Measurements from ENCODE around the gene FGF18. TPM values are rescaled to one million over a fixed set of nuclear protein-coding genes. Genes with fewer than 3 reads are reported as not detected.

Gene FGF18
- total RNA-seq, 1 donor from 2014 or later: 1.7 TPM

GRCh38 chr5:171476701-171477100 lies 57.3 kb downstream of the FGF18 start:
- H3K36me3 Mint-ChIP-seq: no peaks in the 10 kb centered on the region
- no peaks in the 10 kb centered on the region for H3K27me3 Mint-ChIP-seq
- H3K27ac Mint-ChIP-seq: no peak overlapping the region
- TF ChIP-seq CTCF (conservative IDR thresholded peaks at IDR 0.05): no peak
- no peaks in the 10 kb centered on the region for H3K9me3 Mint-ChIP-seq
- H3K4me1 Mint-ChIP-seq (ENCODE audit: unreplicated experiment): peaks cover 10% of the 10 kb centered on the region
- no peak for DNase-seq (ENCODE audit: extremely low spot score, unreplicated experiment)
- H3K4me3 Mint-ChIP-seq: no peak overlapping the region

- H3K4me1 Mint-ChIP-seq (ENCODE audit: unreplicated experiment): peaks cover 10% of the 10 kb centered on the region
- no peak for DNase-seq (ENCODE audit: extremely low spot score, unreplicated experiment)
- no peaks in the 10 kb centered on the region for H3K9me3 Mint-ChIP-seq
- TF ChIP-seq CTCF (conservative IDR thresholded peaks at IDR 0.05): no peak
- H3K27ac Mint-ChIP-seq: no peak overlapping the region
- H3K36me3 Mint-ChIP-seq: no peaks in the 10 kb centered on the region
- no peaks in the 10 kb centered on the region for H3K27me3 Mint-ChIP-seq
- H3K4me3 Mint-ChIP-seq: no peak overlapping the region
These were observed 57.7 kb downstream of the FGF18 start for GRCh38 chr5:171477101-171477500.

- Mint-ChIP-seq H3K4me3 (no peak overlapping the region), H3K4me1 (ENCODE audit: unreplicated experiment) (peaks cover 10% of the 10 kb centered on the region), H3K27me3 (no peaks in the 10 kb centered on the region), H3K27ac (no peak overlapping the region), H3K36me3 (no peaks in the 10 kb centered on the region), H3K9me3 (no peaks in the 10 kb centered on the region)
- DNase-seq (ENCODE audit: extremely low spot score, unreplicated experiment): no peak
- no peak for TF ChIP-seq CTCF (conservative IDR thresholded peaks at IDR 0.05)
These were observed 58.2 kb downstream of the FGF18 start for GRCh38 chr5:171477666-171478065.

GRCh38 chr5:171478946-171479775 lies 59.7 kb downstream of the FGF18 start:
- TF ChIP-seq CTCF (conservative IDR thresholded peaks at IDR 0.05): no peak
- H3K4me1 Mint-ChIP-seq (ENCODE audit: unreplicated experiment): peaks cover 10% of the 10 kb centered on the region
- DNase-seq (ENCODE audit: extremely low spot score, unreplicated experiment): no peak
- H3K4me3 Mint-ChIP-seq: no peak overlapping the region
- no peaks in the 10 kb centered on the region for H3K36me3 Mint-ChIP-seq
- H3K9me3 Mint-ChIP-seq: no peaks in the 10 kb centered on the region
- no peaks in the 10 kb centered on the region for H3K27me3 Mint-ChIP-seq
- no peak overlapping the region for H3K27ac Mint-ChIP-seq

- Mint-ChIP-seq H3K4me3 (no peak overlapping the region), H3K36me3 (no peaks in the 10 kb centered on the region), H3K9me3 (no peaks in the 10 kb centered on the region), H3K4me1 (ENCODE audit: unreplicated experiment) (peaks cover 10% of the 10 kb centered on the region), H3K27me3 (no peaks in the 10 kb centered on the region), H3K27ac (no peak overlapping the region)
- DNase-seq (ENCODE audit: extremely low spot score, unreplicated experiment): no peak
- TF ChIP-seq CTCF (conservative IDR thresholded peaks at IDR 0.05): no peak
These were observed 60.3 kb downstream of the FGF18 start for GRCh38 chr5:171479776-171480125.
